H9 (cell line): Measurements from ENCODE around the gene TEX13A. TPM values are rescaled to one million over a fixed set of nuclear protein-coding genes. Genes with fewer than 3 reads are reported as not detected.

Experiments
- DNase-seq: peaks from one replicate; pipeline ENCODE4 v3.0.0-alpha.2; 2017
- H2AFZ ChIP-seq: one replicate; pipeline ENCODE4 v1.6.1; 2013; ENCODE audit warnings: mild to moderate bottlenecking, low read length, control low read depth, moderate library complexity
- H2AK5ac ChIP-seq: 2 replicates; pipeline ENCODE4 v1.6.1; 2013; ENCODE audit warnings: low read length, control low read depth, mixed read lengths; ENCODE audit not compliant: insufficient read length
- H2BK120ac ChIP-seq: one replicate; pipeline ENCODE4 v1.6.1; 2013; ENCODE audit warnings: low read depth, mild to moderate bottlenecking, low read length, control low read depth, inconsistent platforms; ENCODE audit not compliant: poor library complexity, severe bottlenecking
- H2BK12ac ChIP-seq: 2 replicates; pipeline ENCODE4 v1.6.1; 2013; ENCODE audit warnings: low read length, control low read depth, mixed read lengths, low read depth; ENCODE audit not compliant: insufficient read length
- H2BK15ac ChIP-seq: 2 replicates; pipeline ENCODE4 v1.6.1; 2013; ENCODE audit warnings: low read depth, low read length, control low read depth
- H2BK20ac ChIP-seq: one replicate; pipeline ENCODE4 v1.6.1; 2013; ENCODE audit warnings: low read depth, mild to moderate bottlenecking, low read length, control low read depth, inconsistent platforms; ENCODE audit not compliant: poor library complexity, severe bottlenecking
- H2BK5ac ChIP-seq: 2 replicates; pipeline ENCODE4 v1.6.1; 2013; ENCODE audit warnings: low read length, control low read depth, mixed read lengths; ENCODE audit not compliant: insufficient read length
- H3K14ac ChIP-seq: 2 replicates; pipeline ENCODE4 v1.6.1; 2013; ENCODE audit warnings: low read length, control low read depth; ENCODE audit not compliant: insufficient read depth
- H3K18ac ChIP-seq: 2 replicates; pipeline ENCODE4 v1.6.1; 2013; ENCODE audit warnings: low read depth, mild to moderate bottlenecking, mixed read lengths, low read length, control low read depth; ENCODE audit not compliant: insufficient read length
- H3K23ac ChIP-seq: 2 replicates; pipeline ENCODE4 v1.6.1; 2013; ENCODE audit warnings: low read length, control low read depth, mixed read lengths, low read depth; ENCODE audit not compliant: insufficient read length
- H3K23me2 ChIP-seq: 2 replicates; pipeline ENCODE4 v1.6.1; 2013; ENCODE audit warnings: low read depth, mild to moderate bottlenecking, mixed read lengths, low read length, control low read depth; ENCODE audit not compliant: insufficient read length, poor library complexity, severe bottlenecking
- H3K27ac ChIP-seq: 2 replicates; pipeline ENCODE4 v1.5.1; 2013; ENCODE audit warnings: low read length, control low read depth, mixed read lengths, low read depth; ENCODE audit not compliant: insufficient read length
- H3K27me3 ChIP-seq: 2 replicates; pipeline ENCODE4 v1.6.1; 2013; ENCODE audit warnings: low read length, control low read depth, inconsistent platforms; ENCODE audit not compliant: insufficient read depth
- H3K4ac ChIP-seq: 2 replicates; pipeline ENCODE4 v1.6.1; 2013; ENCODE audit warnings: low read depth, mild to moderate bottlenecking, control low read depth, inconsistent platforms, low read length, moderate library complexity
- H3K4me1 ChIP-seq: 2 replicates; pipeline ENCODE4 v1.6.1; 2013; ENCODE audit warnings: low read length, control low read depth, inconsistent platforms; ENCODE audit not compliant: insufficient read depth
- H3K4me2 ChIP-seq: 2 replicates; pipeline ENCODE4 v1.6.1; 2013; ENCODE audit warnings: low read length, control low read depth, mixed read lengths; ENCODE audit not compliant: insufficient read length, insufficient read depth
- H3K56ac ChIP-seq: 2 replicates; pipeline ENCODE4 v1.6.1; 2013; ENCODE audit warnings: low read depth, mild to moderate bottlenecking, mixed read lengths, low read length, control low read depth; ENCODE audit not compliant: insufficient read length
- H3K79me1 ChIP-seq: 2 replicates; pipeline ENCODE4 v1.6.1; 2013; ENCODE audit warnings: low read depth, mild to moderate bottlenecking, moderate library complexity, low read length, control low read depth, inconsistent platforms; ENCODE audit not compliant: insufficient read depth, poor library complexity, severe bottlenecking
- H3K79me2 ChIP-seq: 2 replicates; pipeline ENCODE4 v1.6.1; 2013; ENCODE audit warnings: low read length, control low read depth, inconsistent platforms; ENCODE audit not compliant: insufficient read depth
- H3K9ac ChIP-seq: 2 replicates; pipeline ENCODE4 v1.6.1; 2013; ENCODE audit warnings: low read length, control low read depth, mixed read lengths; ENCODE audit not compliant: insufficient read length; ENCODE audit errors: extremely low read depth
- H3K9me3 ChIP-seq: one replicate; pipeline ENCODE4 v1.6.1; 2013; ENCODE audit warnings: low read depth, low read length, inconsistent platforms; ENCODE audit not compliant: control insufficient read depth
- H3T11ph ChIP-seq: one replicate; pipeline ENCODE4 v1.6.1; 2013; ENCODE audit warnings: mild to moderate bottlenecking, low read length, control low read depth, inconsistent platforms
- H4K20me1 ChIP-seq: one replicate; pipeline ENCODE4 v1.6.1; 2013; ENCODE audit not compliant: control insufficient read depth, insufficient read length, insufficient read depth
- H4K5ac ChIP-seq: 2 replicates; pipeline ENCODE4 v1.6.1; 2013; ENCODE audit warnings: low read depth, mild to moderate bottlenecking, mixed read lengths, low read length, control low read depth; ENCODE audit not compliant: insufficient read length
- H4K8ac ChIP-seq: replicated peaks from 2 replicates; pipeline ENCODE4 v1.6.1; 2013; ENCODE audit warnings: low read length, control low read depth, mixed read lengths, low read depth; ENCODE audit not compliant: insufficient read length
- H4K91ac ChIP-seq: 2 replicates; pipeline ENCODE4 v1.6.1; 2013; ENCODE audit warnings: low read depth, mild to moderate bottlenecking, moderate library complexity, mixed read lengths, low read length, control low read depth; ENCODE audit not compliant: insufficient read length
- H3K27ac Mint-ChIP-seq, 3 experiments: 2 replicates in 2 of 3; 3 replicates in 1 of 3; pipeline ENCODE4 v1.8.0; 2020 to 2021; ENCODE audit warnings: mixed read lengths in 3 of 3, mild to moderate bottlenecking in 1 of 3, moderate library complexity in 1 of 3
- H3K27me3 Mint-ChIP-seq: 2 replicates; pipeline ENCODE4 v1.8.0; 2021; ENCODE audit warnings: low read depth, mild to moderate bottlenecking, moderate library complexity, mixed read lengths
- H3K36me3 Mint-ChIP-seq, 3 experiments: 2 replicates in 2 of 3; 3 replicates in 1 of 3; pipeline ENCODE4 v1.8.0; 2020 to 2021; ENCODE audit warnings: low read depth in 3 of 3, mixed read lengths in 3 of 3; ENCODE audit not compliant: insufficient read depth in 1 of 3
- H3K4me1 Mint-ChIP-seq, 2 experiments: 2 replicates each; pipeline ENCODE4 v1.8.0; 2020; ENCODE audit warnings: mixed read lengths in 2 of 2
- H3K4me3 Mint-ChIP-seq, 2 experiments: 2 replicates in 1 of 2; 3 replicates in 1 of 2; pipeline ENCODE4 v1.8.0; 2020 to 2021; ENCODE audit warnings: mild to moderate bottlenecking in 2 of 2, mixed read lengths in 2 of 2, moderate library complexity in 1 of 2
- H3K9me3 Mint-ChIP-seq, 2 experiments: 2 replicates in 1 of 2; 3 replicates in 1 of 2; pipeline ENCODE4 v1.8.0; 2020; ENCODE audit warnings: mild to moderate bottlenecking in 2 of 2, mixed read lengths in 2 of 2, moderate library complexity in 1 of 2
- WGBS: extraction: QIAGEN DNeasy Blood & Tissue Kit; methylation state at CpG from one replicate; pipeline ENCODE4 v1.1.7; 2013; ENCODE audit warnings: missing lambda C conversion rate, low lambda C conversion rate, mixed read lengths; ENCODE audit not compliant: insufficient read length; ENCODE audit errors: extremely low coverage; 5-methylcytosine and 5-hydroxymethylcytosine counted together
- total RNA-seq: library from RNA; stranded (reverse); gene quantifications from 2 replicates; pipeline ENCODE4 v1.2.1, GENCODE V29; 2021
- TF ChIP-seq, protein P1 (sequence below): fragments of 200-600 bp; sonication (generic); conservative IDR thresholded peaks from 3 replicates; pipeline ENCODE4 v1.8.0; 2021; ENCODE audit warnings: antibody characterized with exemption, mild to moderate bottlenecking

TEX13A gene
- total RNA-seq, 1 experiment from 2014 or later = not detected

GRCh38 chrX:105269386-105269785, 48.9 kb upstream of the TEX13A start:
- no peak overlapping the region for H2BK15ac ChIP-seq
- H3K27ac ChIP-seq = no peak overlapping the region
- no peak overlapping the region for H2AK5ac ChIP-seq
- TF ChIP-seq, protein P1, sequence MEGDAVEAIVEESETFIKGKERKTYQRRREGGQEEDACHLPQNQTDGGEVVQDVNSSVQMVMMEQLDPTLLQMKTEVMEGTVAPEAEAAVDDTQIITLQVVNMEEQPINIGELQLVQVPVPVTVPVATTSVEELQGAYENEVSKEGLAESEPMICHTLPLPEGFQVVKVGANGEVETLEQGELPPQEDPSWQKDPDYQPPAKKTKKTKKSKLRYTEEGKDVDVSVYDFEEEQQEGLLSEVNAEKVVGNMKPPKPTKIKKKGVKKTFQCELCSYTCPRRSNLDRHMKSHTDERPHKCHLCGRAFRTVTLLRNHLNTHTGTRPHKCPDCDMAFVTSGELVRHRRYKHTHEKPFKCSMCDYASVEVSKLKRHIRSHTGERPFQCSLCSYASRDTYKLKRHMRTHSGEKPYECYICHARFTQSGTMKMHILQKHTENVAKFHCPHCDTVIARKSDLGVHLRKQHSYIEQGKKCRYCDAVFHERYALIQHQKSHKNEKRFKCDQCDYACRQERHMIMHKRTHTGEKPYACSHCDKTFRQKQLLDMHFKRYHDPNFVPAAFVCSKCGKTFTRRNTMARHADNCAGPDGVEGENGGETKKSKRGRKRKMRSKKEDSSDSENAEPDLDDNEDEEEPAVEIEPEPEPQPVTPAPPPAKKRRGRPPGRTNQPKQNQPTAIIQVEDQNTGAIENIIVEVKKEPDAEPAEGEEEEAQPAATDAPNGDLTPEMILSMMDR = no peak
- H3K4me1 ChIP-seq = no peaks in the 10 kb centered on the region
- H3K9me3 Mint-ChIP-seq = peaks cover 0 to 18% of the 10 kb centered on the region in 2 experiments; a peak in 2 of 5 replicates
- no peak overlapping the region for H4K91ac ChIP-seq
- no peak overlapping the region for H3K4me2 ChIP-seq
- H3K27me3 ChIP-seq = no peaks in the 10 kb centered on the region
- H3K23ac ChIP-seq = no peak overlapping the region
- no peak overlapping the region for H4K5ac ChIP-seq
- no peak overlapping the region for H2BK12ac ChIP-seq
- H3K4ac ChIP-seq = no peak overlapping the region
- H2AFZ ChIP-seq = no peak overlapping the region
- H2BK5ac ChIP-seq = no peak overlapping the region
- no peak overlapping the region for H3K27ac Mint-ChIP-seq
- no peaks in the 10 kb centered on the region for H4K20me1 ChIP-seq
- no peak overlapping the region for H4K8ac ChIP-seq
- H3K56ac ChIP-seq = no peak overlapping the region
- H3K14ac ChIP-seq = no peak overlapping the region
- DNase-seq = no peak
- H2BK20ac ChIP-seq = no peak overlapping the region
- no peak overlapping the region for H3K9ac ChIP-seq
- H3K79me1 ChIP-seq = no peaks in the 10 kb centered on the region
- peaks cover 3 to 11% of the 10 kb centered on the region in 2 experiments; a peak in 2 of 4 replicates for H3K4me1 Mint-ChIP-seq
- H3K9me3 ChIP-seq = no peaks in the 10 kb centered on the region
- H3K4me3 Mint-ChIP-seq = no peak overlapping the region
- WGBS = no CpG with 5 or more reads among the region's 2 CpGs
- peaks cover 0 to under 1% (median 0%) of the 10 kb centered on the region in 3 experiments; a peak in 1 of 7 replicates for H3K36me3 Mint-ChIP-seq
- no peak overlapping the region for H2BK120ac ChIP-seq
- no peak overlapping the region for H3T11ph ChIP-seq
- no peaks in the 10 kb centered on the region for H3K79me2 ChIP-seq
- no peaks in the 10 kb centered on the region for H3K27me3 Mint-ChIP-seq
- no peaks in the 10 kb centered on the region for H3K23me2 ChIP-seq
- H3K18ac ChIP-seq = no peak overlapping the region
